SH-SY5Y (cell line): Measurements from ENCODE around the gene PROX2.

Source experiments
- GATA2 ChIP-seq: IDR thresholded peaks from 2 replicates; pipeline ENCODE4 v1.6.1; 2011; ENCODE audit warnings: mild to moderate bottlenecking, low read depth, low read length
- GATA3 ChIP-seq: IDR thresholded peaks from 2 replicates; pipeline ENCODE4 v1.6.1; 2011; ENCODE audit warnings: low read depth, mild to moderate bottlenecking, low read length, moderate library complexity

DNA sequence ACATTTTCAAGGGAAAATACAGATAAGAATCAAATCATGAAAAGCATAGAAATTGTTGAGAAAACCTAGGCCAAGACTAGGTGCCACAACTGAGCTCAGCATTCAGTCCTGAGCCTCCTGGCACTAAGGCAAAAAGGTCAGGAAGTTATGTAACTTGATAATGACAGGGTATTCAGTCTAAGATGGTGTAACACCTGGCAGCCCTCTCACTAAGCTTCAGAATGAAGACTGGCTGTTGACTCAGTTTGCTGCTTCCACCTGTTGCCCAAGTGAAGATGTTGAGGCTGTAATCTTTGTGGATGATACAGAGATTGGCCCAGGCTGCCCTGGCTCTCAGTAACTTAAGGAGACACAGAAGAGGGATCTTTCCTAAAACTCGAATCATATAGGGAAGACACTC is 19.6 kb downstream of the PROX2 start:
- TF ChIP-seq GATA2 = no peak
- TF ChIP-seq GATA3 = no peak
